Lower leg skin (tissue), 4 donors: ENCODE results near the gene SMIM33. TPM values are rescaled to one million over a fixed set of nuclear protein-coding genes. Genes with fewer than 3 reads are reported as not detected.

Source experiments
- DNase-seq, 2 donors: peaks; one replicate each; pipeline ENCODE4 v3.0.0-alpha.2; 2019; ENCODE audit warnings: low spot score in 2 of 2
- H3K4me3 ChIP-seq: fragments of 200-600 bp; sonication (generic); 2 replicates; pipeline ENCODE4 v1.5.1; 2017; ENCODE audit warnings: mild to moderate bottlenecking, low read depth; ENCODE audit not compliant: poor library complexity, severe bottlenecking
- POLR2A ChIP-seq, 2 donors: fragments of 450-650 bp; IDR thresholded peaks; one replicate each; pipeline ENCODE4 v1.6.1; 2016 to 2017; ENCODE audit warnings: antibody characterized with exemption in 2 of 2, mild to moderate bottlenecking in 1 of 2, moderate library complexity in 1 of 2
- WGBS, 2 donors: methylation state at CpG; one replicate each; pipeline ENCODE4 v1.1.5; 2018; 5-methylcytosine and 5-hydroxymethylcytosine counted together
- intact Hi-C: fragments of 100-400 bp; cut with DNase I; formaldehyde crosslinking; loops from one replicate; pipeline ENCODE4 v1.15.0; 2023; ENCODE audit warnings: low total_unique reads
- total RNA-seq, 4 donors: library from RNA; depleted of rRNA; stranded (reverse); fragments of >200 nt; gene quantifications; one replicate each; pipeline ENCODE4 v1.1.0, GENCODE V29; 2016
- TF ChIP-seq, protein P1 (sequence below), 3 donors: fragments of 450-650 bp; IDR thresholded peaks; one replicate each; pipeline ENCODE4 v1.5.1; 2016; ENCODE audit warnings: antibody characterized with exemption in 3 of 3, mild to moderate bottlenecking in 3 of 3, moderate library complexity in 2 of 3

SMIM33 gene
- total RNA-seq, 4 donors from 2014 or later: not detected

DNA sequence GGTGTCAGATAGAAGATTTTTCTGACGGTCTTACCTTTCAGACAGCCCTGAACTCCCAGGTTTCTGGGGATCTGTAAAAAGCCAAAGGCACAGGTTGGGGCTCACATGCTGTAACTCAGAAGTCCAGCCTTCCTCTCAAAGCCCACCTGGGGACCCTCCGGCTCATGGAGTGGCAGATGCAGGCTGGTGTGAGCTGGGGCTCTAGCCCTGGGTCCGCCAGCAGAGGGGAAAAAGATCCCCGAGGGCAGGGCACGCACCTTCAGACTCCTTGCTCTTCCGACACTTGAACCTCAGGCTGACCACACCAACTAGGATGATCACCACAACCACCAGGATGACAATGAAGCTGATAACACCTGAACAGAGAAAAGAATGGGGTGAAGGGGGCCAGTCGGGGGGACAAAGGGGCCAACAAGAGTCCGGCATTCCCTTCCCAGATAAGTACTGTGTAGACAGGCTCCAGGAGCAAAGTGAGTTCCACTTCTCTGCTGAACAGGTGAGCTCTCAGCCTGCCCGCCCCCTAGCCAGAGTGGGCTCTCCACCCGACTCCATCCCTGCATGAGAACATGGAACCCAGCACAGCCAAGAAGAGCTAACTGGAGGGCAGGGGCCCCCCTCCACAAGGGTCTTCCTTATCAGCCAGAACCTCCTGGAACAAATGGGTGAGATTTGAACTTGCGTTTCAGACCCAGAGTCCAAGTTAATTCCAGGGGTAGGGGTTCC lies 16.1 kb upstream of the SMIM33 start:
- TF ChIP-seq, protein P1, sequence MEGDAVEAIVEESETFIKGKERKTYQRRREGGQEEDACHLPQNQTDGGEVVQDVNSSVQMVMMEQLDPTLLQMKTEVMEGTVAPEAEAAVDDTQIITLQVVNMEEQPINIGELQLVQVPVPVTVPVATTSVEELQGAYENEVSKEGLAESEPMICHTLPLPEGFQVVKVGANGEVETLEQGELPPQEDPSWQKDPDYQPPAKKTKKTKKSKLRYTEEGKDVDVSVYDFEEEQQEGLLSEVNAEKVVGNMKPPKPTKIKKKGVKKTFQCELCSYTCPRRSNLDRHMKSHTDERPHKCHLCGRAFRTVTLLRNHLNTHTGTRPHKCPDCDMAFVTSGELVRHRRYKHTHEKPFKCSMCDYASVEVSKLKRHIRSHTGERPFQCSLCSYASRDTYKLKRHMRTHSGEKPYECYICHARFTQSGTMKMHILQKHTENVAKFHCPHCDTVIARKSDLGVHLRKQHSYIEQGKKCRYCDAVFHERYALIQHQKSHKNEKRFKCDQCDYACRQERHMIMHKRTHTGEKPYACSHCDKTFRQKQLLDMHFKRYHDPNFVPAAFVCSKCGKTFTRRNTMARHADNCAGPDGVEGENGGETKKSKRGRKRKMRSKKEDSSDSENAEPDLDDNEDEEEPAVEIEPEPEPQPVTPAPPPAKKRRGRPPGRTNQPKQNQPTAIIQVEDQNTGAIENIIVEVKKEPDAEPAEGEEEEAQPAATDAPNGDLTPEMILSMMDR (IDR thresholded peaks at IDR 0.05): no peak
- no peak for TF ChIP-seq POLR2A (IDR thresholded peaks at IDR 0.05)
- DNase-seq: no peak
- WGBS, 2 donors: 89 to 94% methylated on average over 10 to 11 of the region's 11 CpGs
- intact Hi-C loops: no loop called here
- no peak overlapping the region for H3K4me3 ChIP-seq

DNA sequence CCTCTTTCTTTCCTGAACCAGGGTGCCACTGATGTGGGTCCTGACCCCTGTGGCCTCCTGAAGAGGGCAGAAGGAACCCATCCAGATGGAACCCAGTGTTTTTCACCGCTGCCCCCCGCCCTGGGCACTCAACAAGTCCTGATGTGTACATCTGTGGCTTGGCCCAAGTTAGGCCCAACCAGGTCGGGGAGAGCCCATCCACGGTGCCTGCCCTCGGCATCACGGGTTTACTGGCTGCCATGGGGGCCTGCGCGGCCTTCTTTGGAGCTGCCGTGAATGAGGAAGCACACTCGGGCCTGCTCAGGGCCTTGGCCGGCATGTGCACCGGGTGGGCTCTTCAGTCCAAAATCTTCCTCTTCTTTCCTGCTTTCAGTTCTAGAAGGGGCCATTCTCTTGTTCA lies 14.0 kb upstream of the SMIM33 start:
- intact Hi-C loops: no loop called here
- TF ChIP-seq, protein P1 (IDR thresholded peaks at IDR 0.05): no peak
- TF ChIP-seq POLR2A (IDR thresholded peaks at IDR 0.05): no peak
- no peak overlapping the region for H3K4me3 ChIP-seq
- no peak for DNase-seq
- WGBS, 2 donors: 92 to 93% methylated on average over 12 of the region's 12 CpGs

DNA sequence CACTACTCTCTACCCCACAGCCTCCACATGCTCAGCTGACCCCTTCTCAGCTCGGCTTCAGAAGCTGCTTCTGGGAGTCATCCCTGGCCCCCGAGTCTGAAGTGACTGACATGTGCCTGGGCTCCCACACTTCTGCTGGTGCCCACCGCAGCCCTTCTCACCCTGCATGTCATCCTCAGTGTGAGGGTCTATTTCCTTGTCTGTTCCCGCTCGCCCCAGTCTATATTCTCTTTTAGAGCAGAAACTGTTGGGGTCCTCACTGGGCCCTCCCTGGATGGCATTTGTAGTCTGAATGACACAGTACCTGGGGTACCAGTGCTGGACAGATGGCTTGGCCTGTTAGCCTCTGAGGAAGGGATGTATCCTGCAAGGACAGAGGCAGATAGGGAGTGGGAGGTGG lies 13.6 kb upstream of the SMIM33 start:
- no peak overlapping the region for H3K4me3 ChIP-seq
- 96 to 99% methylated on average over 5 of the region's 5 CpGs for WGBS, 2 donors
- intact Hi-C loops: no loop called here
- DNase-seq: no peak
- TF ChIP-seq, protein P1 (IDR thresholded peaks at IDR 0.05): no peak
- TF ChIP-seq POLR2A (IDR thresholded peaks at IDR 0.05): no peak

DNA sequence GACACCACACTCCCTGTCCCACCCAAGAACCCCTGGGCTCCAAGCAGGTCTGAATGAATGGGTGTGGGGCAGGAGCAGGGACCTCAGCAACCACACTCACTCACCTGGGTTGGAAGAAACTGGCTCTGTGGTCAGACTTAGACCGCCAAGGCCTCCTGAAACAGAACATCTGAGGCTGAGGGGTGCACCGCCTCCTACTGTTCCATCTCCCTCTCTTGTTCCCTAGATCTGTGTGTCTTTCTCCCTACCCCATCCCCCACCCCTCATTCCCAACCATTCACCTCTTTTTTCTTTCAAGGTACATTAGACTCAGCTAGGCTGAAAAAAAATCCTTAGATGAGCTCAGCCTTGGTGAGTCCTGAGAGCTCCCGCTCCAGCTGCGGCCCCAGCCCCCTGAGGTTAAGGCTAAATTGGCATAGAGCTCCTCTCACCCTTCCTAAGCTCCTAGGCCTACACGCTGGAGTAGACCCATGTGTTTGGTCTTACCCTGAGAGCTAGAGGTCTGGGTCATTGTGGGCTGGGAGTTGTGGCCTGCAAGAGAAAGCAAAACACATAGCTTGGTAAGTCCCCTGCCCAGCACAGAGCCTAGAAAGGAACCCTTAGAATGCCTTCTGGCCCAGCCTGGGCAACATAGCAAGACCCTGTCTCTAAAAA lies 13.0 kb upstream of the SMIM33 start:
- no peak for TF ChIP-seq POLR2A (IDR thresholded peaks at IDR 0.05)
- TF ChIP-seq, protein P1 (IDR thresholded peaks at IDR 0.05): no peak
- 92 to 95% methylated on average over 5 of the region's 5 CpGs for WGBS, 2 donors
- DNase-seq: no peak
- H3K4me3 ChIP-seq: no peak overlapping the region
- intact Hi-C loops: no loop called here

DNA sequence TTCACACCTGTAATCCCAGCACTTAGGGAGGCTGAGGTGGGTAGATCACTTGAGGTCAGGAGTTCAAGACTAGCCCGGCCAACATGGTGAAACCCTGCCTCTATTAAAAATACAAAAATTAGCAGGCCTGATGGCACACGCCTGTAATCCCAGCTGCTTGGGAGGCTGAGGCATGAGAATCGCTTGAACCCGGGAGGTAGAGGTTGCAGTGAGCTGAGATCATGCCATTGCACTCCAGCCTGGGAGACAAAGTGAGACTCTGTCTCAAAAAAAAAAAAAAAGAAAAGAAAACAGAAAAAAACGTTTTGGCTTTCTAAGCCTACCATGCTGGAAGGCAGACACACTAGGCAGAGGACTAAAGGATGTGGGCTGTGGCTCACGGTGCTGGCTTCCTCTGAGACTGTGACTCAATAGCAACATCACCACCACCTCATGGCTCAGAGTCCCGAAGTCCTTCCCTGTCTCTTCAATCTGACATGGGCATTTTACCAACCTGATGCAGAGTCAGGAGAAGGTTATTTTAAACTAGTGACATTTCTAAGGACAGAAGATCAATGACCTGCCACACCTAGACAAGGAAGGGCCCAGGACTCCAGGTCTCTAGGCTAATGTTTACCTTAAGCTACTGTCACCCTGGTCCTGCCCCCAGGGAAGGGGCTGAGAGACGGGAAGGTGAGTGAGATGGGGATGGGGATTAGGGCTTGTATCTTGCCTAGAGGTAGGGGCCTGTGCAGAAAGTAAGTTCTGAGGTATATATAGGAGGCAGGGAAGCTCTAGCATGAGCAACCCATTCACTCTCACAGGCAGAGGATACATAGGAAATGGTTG lies 12.0 kb upstream of the SMIM33 start:
- WGBS, 2 donors: 60 to 66% methylated on average over 8 of the region's 8 CpGs
- DNase-seq: no peak
- H3K4me3 ChIP-seq: no peak overlapping the region
- intact Hi-C loops: no loop called here
- TF ChIP-seq, protein P1 (IDR thresholded peaks at IDR 0.05): no peak
- TF ChIP-seq POLR2A (IDR thresholded peaks at IDR 0.05): no peak
